Cardiac fibroblast (primary cell): Measurements from ENCODE around the gene HRAS.

Source experiments
- DNase-seq, 2 donors: peaks; one replicate each; pipeline versions ENCODE4 v3.0.0 to v3.0.0-alpha.2; 2010; ENCODE audit warnings: low read depth in 2 of 2
- H3K4me3 ChIP-seq, 2 donors: replicated peaks in 1 of 2; 1 replicate in 1 of 2; 2 replicates in 1 of 2; pipeline ENCODE4 v1.5.1; 2011; ENCODE audit warnings: low read depth in 2 of 2, low read length in 2 of 2, mild to moderate bottlenecking in 2 of 2, moderate library complexity in 1 of 2
- TF ChIP-seq, protein P1 (sequence below): IDR thresholded peaks from one replicate; pipeline ENCODE4 v1.5.1; 2011; ENCODE audit warnings: low read depth, mild to moderate bottlenecking, low read length, inconsistent platforms

HRAS gene

DNA sequence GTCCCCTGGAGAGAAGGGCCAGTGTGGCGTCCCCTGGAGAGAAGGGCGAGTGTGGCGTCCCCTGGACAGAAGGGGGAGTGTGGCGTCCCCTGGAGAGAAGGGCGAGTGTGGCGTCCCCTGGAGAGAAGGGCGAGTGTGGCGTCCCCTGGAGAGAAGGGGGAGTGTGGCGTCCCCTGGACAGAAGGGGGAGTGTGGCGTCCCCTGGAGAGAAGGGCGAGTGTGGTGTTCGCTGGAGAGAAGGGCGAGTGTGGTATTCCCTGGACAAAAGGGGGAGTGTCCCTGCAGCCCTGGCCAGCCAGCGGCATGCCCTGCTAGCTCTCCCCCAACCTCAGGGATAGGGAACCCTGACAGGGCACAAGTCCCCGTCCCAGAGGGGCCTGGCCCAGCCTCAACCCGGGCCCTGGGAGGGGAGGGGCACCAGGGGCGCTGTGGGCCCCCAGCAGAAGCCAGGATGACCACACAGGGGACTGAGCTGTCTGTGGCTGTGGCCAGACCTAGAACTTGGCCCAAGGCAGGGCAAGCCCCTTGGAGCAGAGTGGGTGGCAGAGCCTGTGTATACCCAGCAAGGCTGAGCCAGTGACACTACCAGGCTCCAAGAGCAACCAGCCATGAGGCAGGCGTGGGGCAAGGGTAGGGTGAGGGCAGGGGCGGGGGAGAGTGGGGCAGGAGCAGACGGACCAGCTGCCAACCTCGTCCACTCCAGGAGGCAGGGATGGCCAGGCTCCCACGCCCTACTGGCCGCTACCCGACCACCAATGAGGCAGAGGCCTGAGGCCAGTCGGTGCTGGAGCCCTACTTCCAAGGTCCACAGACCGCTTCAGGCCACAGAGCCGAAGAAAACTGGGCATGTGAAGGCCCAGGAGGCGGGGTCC is 4.2 kb downstream of the HRAS start:
- DNase-seq = no peak
- TF ChIP-seq, protein P1, sequence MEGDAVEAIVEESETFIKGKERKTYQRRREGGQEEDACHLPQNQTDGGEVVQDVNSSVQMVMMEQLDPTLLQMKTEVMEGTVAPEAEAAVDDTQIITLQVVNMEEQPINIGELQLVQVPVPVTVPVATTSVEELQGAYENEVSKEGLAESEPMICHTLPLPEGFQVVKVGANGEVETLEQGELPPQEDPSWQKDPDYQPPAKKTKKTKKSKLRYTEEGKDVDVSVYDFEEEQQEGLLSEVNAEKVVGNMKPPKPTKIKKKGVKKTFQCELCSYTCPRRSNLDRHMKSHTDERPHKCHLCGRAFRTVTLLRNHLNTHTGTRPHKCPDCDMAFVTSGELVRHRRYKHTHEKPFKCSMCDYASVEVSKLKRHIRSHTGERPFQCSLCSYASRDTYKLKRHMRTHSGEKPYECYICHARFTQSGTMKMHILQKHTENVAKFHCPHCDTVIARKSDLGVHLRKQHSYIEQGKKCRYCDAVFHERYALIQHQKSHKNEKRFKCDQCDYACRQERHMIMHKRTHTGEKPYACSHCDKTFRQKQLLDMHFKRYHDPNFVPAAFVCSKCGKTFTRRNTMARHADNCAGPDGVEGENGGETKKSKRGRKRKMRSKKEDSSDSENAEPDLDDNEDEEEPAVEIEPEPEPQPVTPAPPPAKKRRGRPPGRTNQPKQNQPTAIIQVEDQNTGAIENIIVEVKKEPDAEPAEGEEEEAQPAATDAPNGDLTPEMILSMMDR = no peak
- no peak overlapping the region for H3K4me3 ChIP-seq

DNA sequence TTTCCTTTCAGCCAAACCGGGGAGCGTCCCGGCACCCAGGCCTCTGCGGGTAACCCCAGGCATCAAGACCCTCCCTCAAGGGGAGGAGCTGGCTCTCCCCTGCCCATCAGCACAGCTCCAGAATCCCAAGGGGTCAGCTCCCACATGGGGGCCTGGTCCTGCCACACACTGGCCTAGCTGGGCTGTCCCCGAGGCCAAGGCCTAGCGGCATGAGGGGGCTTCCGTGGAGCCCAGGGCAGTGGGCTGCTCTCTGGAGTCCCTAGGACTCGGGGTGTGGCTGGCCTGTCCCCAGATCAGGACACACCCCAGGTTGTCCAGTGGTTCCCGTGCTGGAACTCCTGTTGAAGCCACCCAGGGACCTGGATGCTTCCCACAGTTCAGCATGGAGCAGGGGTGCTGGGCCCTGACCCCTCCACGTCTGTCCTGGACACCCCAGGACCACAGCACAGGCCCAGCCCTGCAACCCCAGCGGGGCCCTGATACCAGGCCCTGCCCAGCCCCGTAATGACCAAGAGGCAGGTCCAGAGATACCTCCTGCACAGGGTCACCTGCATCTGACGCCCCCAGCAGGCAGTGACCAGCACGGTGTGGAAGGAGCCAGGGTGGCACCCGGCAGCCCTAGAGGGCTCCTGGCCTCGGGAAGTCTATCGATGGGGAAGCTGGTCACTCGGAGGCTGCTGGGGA is 5.5 kb downstream of the HRAS start:
- H3K4me3 ChIP-seq = no peak overlapping the region
- TF ChIP-seq, protein P1 = no peak
- DNase-seq = no peak

- DNase-seq = no peak
- TF ChIP-seq, protein P1 = no peak
- no peak overlapping the region for H3K4me3 ChIP-seq
Observed at GRCh38 chr11:528815-529727, 6.3 kb downstream of the HRAS start.

GRCh38 chr11:528166-528814 is 7.1 kb downstream of the HRAS start:
- DNase-seq = no peak
- TF ChIP-seq, protein P1 = no peak
- no peak overlapping the region for H3K4me3 ChIP-seq

GRCh38 chr11:526192-526591 is 9.2 kb downstream of the HRAS start:
- H3K4me3 ChIP-seq = no peak overlapping the region
- TF ChIP-seq, protein P1 = no peak
- DNase-seq = no peak

DNA sequence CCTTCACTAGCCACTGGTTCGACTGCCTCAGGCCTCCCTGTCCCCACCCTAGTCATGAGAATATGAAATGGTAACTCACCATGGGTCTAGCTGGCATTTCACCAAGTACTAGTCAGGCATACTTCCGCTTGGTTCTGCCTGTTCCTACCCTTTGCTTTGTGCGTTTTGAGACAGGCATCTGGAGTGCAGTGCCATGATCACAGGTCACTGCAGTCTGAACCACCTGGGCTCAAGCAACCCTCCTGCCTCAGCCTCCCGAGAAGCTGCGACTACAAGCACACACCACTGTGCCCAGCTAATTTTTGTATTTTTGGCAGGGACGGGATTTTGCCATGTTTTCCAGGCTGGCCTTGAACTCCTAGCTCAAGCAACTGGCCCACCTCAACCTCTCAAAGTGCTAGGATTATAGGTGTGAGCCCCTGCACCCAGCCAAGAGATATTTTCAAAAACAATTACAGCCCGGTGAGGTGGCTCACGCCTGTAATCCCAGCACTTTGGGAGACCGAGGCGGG is 14.1 kb downstream of the HRAS start:
- DNase-seq = peak in 1 of 2 donors; percentile 16
- H3K4me3 ChIP-seq = no peak overlapping the region
- TF ChIP-seq, protein P1 = no peak
